AG04449 (cell line): ENCODE data around the gene RHOXF2B.
"Not testable (repeated sequence)": the region's sequence is repeated elsewhere in the genome, so short reads cannot be mapped to it uniquely, and the experiment has no call there.

Experiments
- CTCF ChIA-PET: fragments of 350-600 bp; formaldehyde crosslinking; extraction: SDS; loops from one replicate; lab custom pipeline; 2021; ENCODE audit warnings: antibody characterized with exemption; lab: Yijun Ruan, JAX
- POLR2A ChIA-PET: fragments of 400-600, 350-600 bp; formaldehyde crosslinking; extraction: SDS; loops from one replicate; lab custom pipeline; 2020; ENCODE audit warnings: antibody characterized with exemption, inconsistent platforms; lab: Yijun Ruan, JAX
- DNase-seq: peaks from one replicate; pipeline ENCODE4 v3.0.0-alpha.2; 2010; ENCODE audit warnings: low read depth, low spot score
- H3K4me3 ChIP-seq: 2 replicates; pipeline ENCODE4 v1.5.1; 2011; ENCODE audit warnings: low read depth, mild to moderate bottlenecking, control low read depth, low read length
- CTCF ChIP-seq: IDR thresholded peaks from one replicate; pipeline ENCODE4 v1.5.1; 2011; ENCODE audit warnings: mild to moderate bottlenecking, moderate library complexity, low read length, control low read depth, inconsistent platforms; ENCODE audit not compliant: insufficient read depth; ENCODE audit errors: missing control alignments

The RHOXF2B gene

GRCh38 chrX:120077590-120077989, at the start of gene RHOXF2B:
RHOXF2B (minus strand) TSS chrX:120077690; CDS start chrX:120077552, 138 bp downstream.
- H3K4me3 ChIP-seq, DNase-seq, CTCF ChIA-PET, POLR2A ChIA-PET: not testable (repeated sequence)

- TF ChIP-seq CTCF, result no peak
- ChIA-PET POLR2A (no interaction called here), CTCF (no interaction called here)
- no peak for DNase-seq
- no peak overlapping the region for H3K4me3 ChIP-seq
Observed at GRCh38 chrX:120125444-120125843, 48.0 kb upstream of the RHOXF2B start.

- no peak for TF ChIP-seq CTCF
- H3K4me3 ChIP-seq, result no peak overlapping the region
- POLR2A ChIA-PET, result no interaction called here
- CTCF ChIA-PET, result no interaction called here
- DNase-seq, result no peak
Observed at GRCh38 chrX:120120223-120120622, 42.7 kb upstream of the RHOXF2B start.

GRCh38 chrX:120115438-120115963, 38.0 kb upstream of the RHOXF2B start, which contains the start of gene RHOXF1:
RHOXF1 (minus strand) TSS chrX:120115913; CDS start chrX:120115862, 51 bp downstream.
- TF ChIP-seq CTCF, result no peak
- CTCF ChIA-PET, result no interaction called here
- DNase-seq, result no peak
- H3K4me3 ChIP-seq, result no peak within 1 kb of the TSS
- POLR2A ChIA-PET, result no interaction called here

GRCh38 chrX:120111611-120112010, 34.1 kb upstream of the RHOXF2B start:
- no peak for TF ChIP-seq CTCF
- no peak overlapping the region for H3K4me3 ChIP-seq
- POLR2A ChIA-PET, result no interaction called here
- DNase-seq, result no peak
- CTCF ChIA-PET, result no interaction called here

GRCh38 chrX:120109378-120109777, 31.9 kb upstream of the RHOXF2B start:
- H3K4me3 ChIP-seq, result no peak overlapping the region
- TF ChIP-seq CTCF, result no peak
- CTCF ChIA-PET, result interaction anchor here (0.8 to 1.3 kb wide), 2 partner anchors 21 to 104 kb away, joined by 3 read pairs; no protein-coding TSS in a partner anchor
- POLR2A ChIA-PET, result no interaction called here
- no peak for DNase-seq

GRCh38 chrX:120104707-120105106, 27.2 kb upstream of the RHOXF2B start:
- H3K4me3 ChIP-seq, POLR2A ChIA-PET, DNase-seq, CTCF ChIA-PET: not testable (repeated sequence)

GRCh38 chrX:120101057-120101456, 23.6 kb upstream of the RHOXF2B start:
- POLR2A ChIA-PET, DNase-seq, H3K4me3 ChIP-seq, CTCF ChIA-PET: not testable (repeated sequence)
